GM21723 (cell line): ENCODE measurements around the gene GRIN2A.

Experiments used
- ATAC-seq: cut with Tn5 transposase; IDR thresholded peaks from one replicate; pipeline ENCODE4 v1.9.1; 2021; ENCODE audit warnings: mild to moderate bottlenecking, moderate library complexity; ENCODE audit not compliant: unreplicated experiment

GRIN2A gene

DNA sequence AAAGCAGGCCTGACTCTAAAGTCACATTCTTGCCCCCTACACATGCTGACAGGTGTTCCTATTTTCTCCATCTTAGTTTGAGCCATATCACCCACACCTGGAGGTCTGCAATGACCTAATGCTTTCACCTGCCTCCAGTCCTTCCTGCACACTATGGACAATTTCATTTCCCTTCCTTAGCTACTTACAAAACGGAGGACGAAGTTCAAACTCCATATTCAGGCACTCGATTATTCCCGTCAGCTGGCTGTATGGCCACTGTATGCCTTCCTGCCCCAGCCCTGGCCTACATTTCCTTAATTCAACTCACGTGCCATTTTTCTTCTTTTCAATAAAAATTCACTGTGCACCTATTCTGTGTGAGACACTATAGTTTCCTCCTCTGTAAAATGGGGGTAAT lies 44.9 kb downstream of the GRIN2A start:
- ATAC-seq, result no peak

GRCh38 chr16:10136916-10137315 lies 45.3 kb downstream of the GRIN2A start:
- ATAC-seq, result no peak

DNA sequence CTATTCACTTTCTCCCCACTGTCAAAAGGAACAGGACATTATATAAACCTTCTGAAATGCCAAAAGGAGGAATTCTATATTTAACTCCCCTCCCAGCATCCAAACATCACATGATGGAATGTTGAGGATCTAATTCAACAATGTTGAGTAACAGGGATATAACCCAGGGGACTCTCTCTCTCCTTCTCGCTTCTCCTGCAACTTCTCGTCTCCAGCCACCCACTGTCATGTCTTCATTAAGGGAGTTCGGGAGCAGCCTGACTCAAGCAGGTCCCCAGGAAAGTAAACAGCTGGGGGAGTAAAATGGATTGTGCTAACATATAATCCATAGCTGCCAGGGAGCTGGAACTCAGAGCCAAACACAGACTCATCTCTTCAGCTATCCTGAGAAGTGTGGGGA lies 51.7 kb downstream of the GRIN2A start:
- ATAC-seq, result no peak

GRCh38 chr16:10128397-10129258 lies 53.6 kb downstream of the GRIN2A start:
- no peak for ATAC-seq

DNA sequence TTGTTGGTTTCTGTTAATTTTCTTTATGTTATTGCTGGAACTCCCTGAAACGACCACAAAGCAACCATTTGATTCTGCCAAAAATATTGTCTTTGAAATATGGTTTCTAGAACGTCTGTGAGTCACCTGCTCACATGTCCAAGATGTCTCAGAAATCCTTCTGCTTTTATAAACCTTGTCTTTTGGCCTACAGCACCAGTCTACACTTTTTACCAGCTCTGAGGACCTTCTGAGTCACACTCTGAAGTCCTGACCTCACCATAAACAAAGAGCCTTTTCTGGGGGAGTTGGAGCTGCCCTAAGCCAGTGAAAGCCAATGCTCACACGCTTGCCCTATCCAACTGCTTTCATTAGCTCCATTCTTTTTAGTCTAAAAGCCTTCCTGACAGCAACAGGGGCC lies 55.5 kb downstream of the GRIN2A start:
- no peak for ATAC-seq

- no peak for ATAC-seq
Measured at GRCh38 chr16:10123141-10123540, 59.1 kb downstream of the GRIN2A start.

DNA sequence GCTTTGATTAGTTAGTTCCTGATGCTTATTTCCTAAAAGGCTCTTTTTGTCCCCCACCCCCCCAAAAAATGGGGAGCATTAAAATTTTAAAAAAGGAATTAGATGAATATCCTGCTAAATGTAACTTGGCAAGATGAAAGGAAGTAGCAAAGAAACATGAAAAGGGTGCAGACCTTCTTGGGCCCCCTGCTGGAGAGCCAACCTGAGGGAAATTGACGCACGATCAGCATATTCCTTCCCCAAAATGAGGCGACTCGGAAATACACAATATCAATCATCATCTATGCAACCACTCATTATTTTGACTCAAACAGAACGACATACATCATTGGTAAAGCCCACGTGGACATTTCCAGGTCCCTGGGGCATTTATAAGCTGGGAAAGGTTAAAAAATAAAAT lies 59.7 kb downstream of the GRIN2A start:
- no peak for ATAC-seq

GRCh38 chr16:10121897-10122425 lies 60.3 kb downstream of the GRIN2A start:
- no peak for ATAC-seq

- ATAC-seq, result no peak
Measured at GRCh38 chr16:10121491-10121890, 60.7 kb downstream of the GRIN2A start.

GRCh38 chr16:10120953-10121352 lies 61.3 kb downstream of the GRIN2A start:
- ATAC-seq, result no peak

DNA sequence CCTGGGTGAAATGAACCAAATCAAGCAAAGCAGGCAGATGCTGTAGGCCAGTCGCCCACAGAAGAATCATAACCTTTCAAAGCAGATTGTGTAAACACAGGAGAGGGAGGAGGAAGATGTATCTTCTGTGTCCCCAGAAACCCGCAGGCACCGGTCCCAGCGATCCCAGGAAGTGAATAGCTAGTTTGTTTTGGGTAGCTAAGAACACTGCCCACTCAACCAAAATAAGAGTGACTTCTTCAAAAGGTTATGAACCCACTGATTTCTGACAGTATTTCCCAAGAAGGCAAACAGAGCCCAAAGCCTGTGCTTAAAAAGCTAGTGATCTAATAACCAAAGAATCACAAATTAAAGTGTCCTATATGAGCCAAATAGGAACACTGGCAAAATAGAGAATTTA lies 67.8 kb downstream of the GRIN2A start:
- ATAC-seq, result no peak

GRCh38 chr16:10113248-10113647 lies 69.0 kb downstream of the GRIN2A start:
- no peak for ATAC-seq

- ATAC-seq, result no peak
Measured at GRCh38 chr16:10112021-10112420, 70.2 kb downstream of the GRIN2A start.

DNA sequence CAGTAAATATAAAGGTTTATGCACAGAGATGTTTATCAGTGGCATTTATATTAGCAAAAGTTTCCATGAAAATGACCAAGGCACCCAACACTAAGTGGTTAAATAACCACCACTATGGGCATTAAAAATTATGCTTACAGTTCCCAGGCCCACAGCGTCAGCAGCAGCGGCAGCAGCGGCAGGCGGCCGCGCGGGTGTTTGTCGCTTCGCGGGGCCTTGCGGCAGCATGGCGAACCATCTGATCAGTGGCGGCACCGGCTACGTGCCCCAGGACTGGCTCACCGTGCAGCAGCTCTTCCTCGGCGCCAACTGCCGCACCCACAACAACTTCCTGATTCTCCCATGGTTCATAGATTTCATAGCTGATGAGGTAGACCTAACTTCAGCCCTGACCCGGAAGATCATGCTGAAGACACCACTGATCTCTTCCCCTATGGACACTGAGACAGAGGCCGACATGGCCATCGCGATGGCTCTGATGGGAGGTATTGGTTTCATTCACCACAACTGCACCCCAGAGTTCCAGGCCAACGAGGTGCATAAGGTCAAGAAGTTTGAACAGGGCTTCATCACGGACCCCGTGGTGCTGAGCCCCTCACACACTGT lies 71.0 kb downstream of the GRIN2A start:
- ATAC-seq, result no peak

DNA sequence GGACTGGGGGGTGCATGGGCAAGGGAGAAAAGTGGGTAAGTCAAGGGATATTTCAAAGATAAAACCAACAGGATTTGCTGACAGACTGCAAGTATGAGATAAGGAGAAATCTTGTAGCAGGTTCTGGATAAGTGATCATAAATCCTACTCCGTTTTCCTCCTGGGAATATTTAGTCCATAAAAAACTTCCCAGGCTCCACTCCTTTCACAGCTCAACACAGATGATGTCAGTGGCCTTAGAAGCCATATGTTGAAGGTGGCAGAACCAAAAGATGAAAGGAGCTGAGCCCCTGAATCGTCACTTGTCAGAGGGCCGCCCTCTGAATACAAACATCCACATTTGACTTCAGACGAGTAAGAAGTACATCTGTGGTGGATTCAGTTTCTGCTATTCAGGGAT lies 71.7 kb downstream of the GRIN2A start:
- no peak for ATAC-seq

- no peak for ATAC-seq
Measured at GRCh38 chr16:10107081-10107480, 75.1 kb downstream of the GRIN2A start.

DNA sequence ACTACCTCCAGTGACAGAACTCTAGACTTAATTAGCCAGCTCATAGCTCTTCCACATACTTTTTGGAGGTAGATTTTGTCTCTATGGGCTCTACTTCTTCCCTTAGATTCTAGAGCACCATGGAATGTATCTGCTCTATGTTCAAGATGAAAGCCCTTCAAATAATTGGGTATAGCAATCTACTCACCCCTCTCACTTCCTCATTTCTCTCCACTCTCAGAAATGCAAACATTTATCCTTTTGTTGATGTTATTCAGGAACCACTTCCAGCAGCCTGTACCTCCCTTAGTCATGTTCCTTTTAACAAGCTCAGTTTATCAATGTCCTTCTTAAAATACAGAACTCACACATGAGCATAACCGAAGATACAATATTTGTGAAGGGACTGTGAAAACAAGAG lies 78.5 kb downstream of the GRIN2A start:
- ATAC-seq, result no peak

- no peak for ATAC-seq
Measured at GRCh38 chr16:10103118-10103517, 79.1 kb downstream of the GRIN2A start.

DNA sequence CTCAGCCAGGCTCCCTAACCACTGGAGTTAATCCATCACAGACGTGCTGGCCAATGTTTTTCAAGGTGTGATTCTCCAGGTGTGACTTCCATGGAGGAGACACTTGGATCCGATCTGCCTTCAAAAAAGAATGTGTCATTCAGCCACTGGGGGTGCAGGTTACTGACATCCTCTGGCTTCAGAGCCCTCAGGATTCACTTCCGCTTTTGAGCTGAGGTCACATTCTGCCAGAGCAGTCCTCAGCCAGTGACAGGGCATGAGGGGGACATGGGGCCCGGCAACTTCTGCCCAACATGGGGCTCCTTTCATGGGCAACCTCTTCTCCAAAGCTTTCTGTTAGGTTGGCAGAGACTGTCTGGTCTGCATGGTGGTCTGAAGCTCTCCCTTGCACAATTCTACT lies 81.4 kb downstream of the GRIN2A start:
- ATAC-seq, result no peak

DNA sequence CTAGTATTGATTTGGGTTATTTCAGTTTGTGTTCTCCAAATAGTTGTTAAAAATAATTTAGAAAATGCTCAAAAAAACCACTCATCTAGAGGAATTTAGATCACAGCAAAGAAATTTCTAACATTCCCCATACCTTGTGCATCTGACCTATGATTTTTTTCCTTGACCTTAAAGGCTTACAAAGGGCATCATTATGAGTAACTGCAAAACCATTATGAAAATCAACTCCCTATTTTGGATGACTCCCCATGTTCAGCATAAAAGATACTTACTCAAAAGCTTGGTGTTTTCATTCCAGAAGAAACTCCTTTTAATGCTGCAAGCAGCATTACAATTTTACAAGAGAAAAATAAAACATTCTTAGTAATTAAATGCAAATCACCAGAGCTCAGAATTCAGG lies 83.2 kb downstream of the GRIN2A start:
- ATAC-seq, result no peak

DNA sequence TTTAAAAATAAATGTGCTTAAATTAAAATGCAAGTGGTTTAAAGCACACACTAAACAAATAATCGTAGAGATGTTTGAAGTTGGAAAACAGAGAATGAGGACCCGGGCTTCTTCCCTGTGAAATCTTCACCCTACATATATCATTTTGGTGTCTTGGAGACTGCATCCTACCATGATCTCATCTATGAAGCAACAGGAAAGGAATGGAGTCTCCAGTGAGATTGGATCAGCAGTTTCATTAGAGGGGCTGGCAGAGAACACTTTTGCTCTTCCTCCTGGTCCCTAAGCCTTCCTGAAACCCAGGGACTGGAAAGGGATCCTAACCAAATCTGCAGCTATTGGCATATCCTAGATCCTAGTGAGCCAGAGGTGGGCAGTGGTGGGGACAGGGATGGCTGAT lies 85.0 kb downstream of the GRIN2A start:
- ATAC-seq, result no peak

DNA sequence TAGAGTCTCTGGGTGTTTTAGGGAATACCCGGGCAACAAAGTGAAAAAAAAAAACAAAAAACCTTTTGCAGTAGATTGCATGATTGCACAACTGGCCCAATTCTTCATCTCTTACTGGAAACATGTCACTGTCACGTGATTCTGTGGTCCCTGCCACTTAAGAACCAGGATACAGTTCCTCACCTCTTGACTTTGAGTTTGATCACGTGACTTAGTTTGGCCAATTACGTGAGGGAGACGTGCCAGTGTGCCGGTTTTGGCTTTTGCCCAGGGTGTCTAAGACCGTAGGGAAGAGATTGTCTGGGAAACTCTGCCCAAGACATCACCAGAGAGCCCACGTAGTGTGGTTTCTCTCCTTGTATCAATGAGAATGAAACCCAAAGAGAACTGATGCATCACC lies 88.7 kb downstream of the GRIN2A start:
- no peak for ATAC-seq
